ENCODE data around the gene ZNF248.

DNA sequence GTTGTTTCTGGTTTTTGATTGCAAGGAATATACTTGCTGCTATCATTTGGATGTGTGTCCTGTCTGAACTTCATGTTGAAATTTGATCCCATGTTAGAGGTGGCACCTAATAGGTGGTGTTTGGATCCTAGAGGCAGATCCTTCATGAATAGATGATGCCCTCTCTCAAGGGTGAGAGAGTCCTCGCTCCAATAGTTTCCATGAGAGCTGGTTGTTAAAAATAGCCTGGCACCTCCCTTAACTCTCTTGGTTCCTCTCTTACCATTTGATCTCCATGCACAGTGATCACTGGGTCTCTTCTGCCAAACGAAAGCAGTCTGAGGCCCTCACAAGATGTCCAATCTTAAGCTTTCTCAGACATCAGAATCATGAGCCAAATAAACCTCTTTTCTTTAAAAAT lies 49.0 kb upstream of the ZNF248 start:
- TF ChIP-seq POLR2A (IDR thresholded peaks at IDR 0.05) (no peak), CTCF (IDR thresholded peaks at IDR 0.05) (no peak)
